GM23338 (cell line): ENCODE measurements around the gene MOB3B. TPM values are rescaled to one million over a fixed set of nuclear protein-coding genes. Genes with fewer than 3 reads are reported as not detected.

ENCODE experiments used
- ATAC-seq: fragments of 200-7000 bp; cut with Tn5 transposase; 3 replicates; pipeline ENCODE4 v1.9.1; 2020
- DNase-seq: peaks from one replicate; pipeline ENCODE4 v3.0.0-alpha.2; 2015; ENCODE audit warnings: low spot score
- H2AFZ ChIP-seq: fragments of 200-600 bp; sonication (generic); 2 replicates; pipeline ENCODE4 v1.8.0; 2016; ENCODE audit warnings: antibody characterized with exemption, mild to moderate bottlenecking, moderate library complexity
- H3F3A ChIP-seq: fragments of 200-600 bp; sonication (generic); replicated peaks from 2 replicates; pipeline ENCODE4 v1.8.0; 2017; ENCODE audit warnings: antibody characterized with exemption, mixed run types, low read depth
- H3K27ac ChIP-seq: fragments of 200-600 bp; sonication (generic); 2 replicates; pipeline ENCODE4 v1.6.1; 2016; ENCODE audit warnings: low read depth
- H3K27me3 ChIP-seq: fragments of 200-600 bp; sonication (generic); 2 replicates; pipeline ENCODE4 v1.8.0; 2016; ENCODE audit warnings: mild to moderate bottlenecking, mixed run types, moderate library complexity; ENCODE audit not compliant: insufficient read depth
- H3K36me3 ChIP-seq: fragments of 200-600 bp; sonication (generic); 2 replicates; pipeline ENCODE4 v1.8.0; 2016; ENCODE audit warnings: mild to moderate bottlenecking; ENCODE audit not compliant: insufficient read depth
- H3K4me1 ChIP-seq: fragments of 200-600 bp; sonication (generic); 2 replicates; pipeline ENCODE4 v1.8.0; 2016; ENCODE audit warnings: mild to moderate bottlenecking, moderate library complexity; ENCODE audit not compliant: insufficient read depth
- H3K4me2 ChIP-seq: fragments of 200-600 bp; sonication (generic); 2 replicates; pipeline ENCODE4 v1.7.1; 2017; ENCODE audit warnings: mixed run types
- H3K4me3 ChIP-seq: fragments of 200-600 bp; sonication (generic); 2 replicates; pipeline ENCODE4 v1.6.1; 2016; ENCODE audit warnings: mixed run types
- H3K79me2 ChIP-seq: fragments of 200-600 bp; sonication (generic); replicated peaks from 2 replicates; pipeline ENCODE4 v1.8.0; 2017; ENCODE audit warnings: mild to moderate bottlenecking; ENCODE audit not compliant: insufficient read depth
- H3K9me2 ChIP-seq: fragments of 200-600 bp; sonication (generic); 2 replicates; pipeline ENCODE4 v1.8.0; 2017; ENCODE audit not compliant: insufficient read depth
- H4K20me1 ChIP-seq: fragments of 200-600 bp; sonication (generic); replicated peaks from 2 replicates; pipeline ENCODE4 v1.8.0; 2017; ENCODE audit warnings: mild to moderate bottlenecking; ENCODE audit not compliant: insufficient read depth
- H3K27ac Mint-ChIP-seq: 2 replicates; pipeline ENCODE4 v1.8.0; 2020; ENCODE audit warnings: inconsistent platforms, mild to moderate bottlenecking, moderate library complexity, mixed read lengths
- H3K27me3 Mint-ChIP-seq: 3 replicates; pipeline ENCODE4 v1.8.0; 2022; ENCODE audit warnings: low read depth, mild to moderate bottlenecking, moderate library complexity, mixed read lengths, inconsistent platforms; ENCODE audit not compliant: insufficient read depth, poor library complexity
- H3K36me3 Mint-ChIP-seq: 3 replicates; pipeline ENCODE4 v1.8.0; 2021; ENCODE audit warnings: low read depth, mild to moderate bottlenecking, inconsistent platforms, moderate library complexity, mixed read lengths
- H3K4me1 Mint-ChIP-seq: 3 replicates; pipeline ENCODE4 v1.8.0; 2020; ENCODE audit warnings: mild to moderate bottlenecking, inconsistent platforms, mixed read lengths
- H3K4me3 Mint-ChIP-seq: 3 replicates; pipeline ENCODE4 v1.8.0; 2021; ENCODE audit warnings: moderate library complexity, mild to moderate bottlenecking, inconsistent platforms, mixed read lengths
- H3K9me3 Mint-ChIP-seq: 3 replicates; pipeline ENCODE4 v1.8.0; 2020; ENCODE audit warnings: moderate library complexity, mild to moderate bottlenecking, inconsistent platforms, mixed read lengths
- CREB1 ChIP-seq: fragments of 250-450 bp; sonication (Bioruptor Pico); IDR thresholded peaks from 2 replicates; pipeline ENCODE4 v1.5.0; 2020; ENCODE audit warnings: low read depth, mild to moderate bottlenecking, moderate library complexity
- ETS1 ChIP-seq: IDR thresholded peaks from 2 replicates; pipeline ENCODE4 v1.6.1; 2016; ENCODE audit warnings: antibody characterized with exemption
- EZH2phosphoT487 ChIP-seq: fragments of 200-600 bp; sonication (generic); IDR thresholded peaks from one replicate; pipeline ENCODE4 v1.8.1; 2018; ENCODE audit warnings: antibody characterized with exemption; ENCODE audit not compliant: unreplicated experiment
- JUNB ChIP-seq: IDR thresholded peaks from one replicate; pipeline ENCODE4 v1.6.1; 2016; ENCODE audit warnings: antibody characterized with exemption; ENCODE audit not compliant: unreplicated experiment
- NANOG ChIP-seq: IDR thresholded peaks from 2 replicates; pipeline ENCODE4 v1.6.1; 2016; ENCODE audit warnings: antibody characterized with exemption, borderline replicate concordance
- POLR2AphosphoS5 ChIP-seq: IDR thresholded peaks from 2 replicates; pipeline ENCODE4 v1.6.1; 2016; ENCODE audit warnings: antibody characterized with exemption, low read depth
- REST ChIP-seq: IDR thresholded peaks from one replicate; pipeline ENCODE4 v1.6.1; 2018; ENCODE audit warnings: antibody characterized with exemption; ENCODE audit not compliant: unreplicated experiment
- STAT1 ChIP-seq: IDR thresholded peaks from one replicate; pipeline ENCODE4 v1.6.1; 2016; ENCODE audit warnings: antibody characterized with exemption; ENCODE audit not compliant: unreplicated experiment
- ZNF114 ChIP-seq: fragments of 250-450 bp; sonication (Bioruptor Pico); IDR thresholded peaks from 2 replicates; pipeline ENCODE4 v1.5.0; 2020; ENCODE audit warnings: mild to moderate bottlenecking, moderate library complexity
- ZNF331 ChIP-seq: fragments of 250-450 bp; sonication (Bioruptor Pico); IDR thresholded peaks from 2 replicates; pipeline ENCODE4 v1.5.0; 2020; ENCODE audit warnings: low read depth, mild to moderate bottlenecking, moderate library complexity
- polyA plus RNA-seq: library from polyadenylated mRNA; unstranded; fragments of >200 nt; fragmentation: Nextera tagmentation; extraction: Ambion mirVana; gene quantifications from 2 replicates; pipeline ENCODE4 v1.2.1, GENCODE V29; 2016
- total RNA-seq: library from RNA; depleted of rRNA; stranded (reverse); fragments of >200 nt; shearing (Covaris generic); gene quantifications from 2 replicates; pipeline ENCODE4 v1.2.3, GENCODE V29; 2014
- TF ChIP-seq, protein P1 (sequence below): fragments of 250-450 bp; sonication (Bioruptor Pico); IDR thresholded peaks from 2 replicates; pipeline ENCODE4 v1.5.0; 2020; ENCODE audit warnings: mild to moderate bottlenecking, moderate library complexity

The MOB3B gene
- total and polyA plus RNA-seq, 2 experiments from 2014 or later = 7.6 to 12.1 TPM

DNA sequence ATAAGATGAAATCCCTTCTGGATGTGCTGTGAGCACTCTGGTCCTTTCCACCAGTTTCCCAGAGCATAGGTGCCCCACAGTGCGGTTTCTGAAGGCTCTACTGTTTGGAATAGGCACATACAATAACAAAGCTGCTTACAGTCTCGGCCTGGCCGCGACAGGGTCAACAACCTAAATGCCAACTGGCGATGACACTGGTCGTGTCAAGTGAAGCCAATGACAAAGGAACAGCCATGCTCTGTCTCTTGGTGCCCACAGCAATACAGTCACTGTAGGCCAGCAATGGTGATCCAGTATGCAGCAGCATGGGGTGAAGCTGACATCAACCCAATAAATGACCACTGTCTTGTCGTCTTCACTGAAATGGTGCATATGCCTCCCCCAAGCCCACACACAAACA, 184.8 kb downstream of the MOB3B start:
- no peaks in the 10 kb centered on the region for H3K79me2 ChIP-seq
- no peak overlapping the region for H3K4me3 ChIP-seq

GRCh38 chr9:27341545-27342294, 187.9 kb downstream of the MOB3B start:
- TF ChIP-seq JUNB = no peak
- no peak for TF ChIP-seq POLR2AphosphoS5
- TF ChIP-seq ETS1 = no peak
- no peak for TF ChIP-seq NANOG
- TF ChIP-seq EZH2phosphoT487 = no peak
- no peak for TF ChIP-seq STAT1
- TF ChIP-seq CREB1 = no peak
- TF ChIP-seq, protein P1, sequence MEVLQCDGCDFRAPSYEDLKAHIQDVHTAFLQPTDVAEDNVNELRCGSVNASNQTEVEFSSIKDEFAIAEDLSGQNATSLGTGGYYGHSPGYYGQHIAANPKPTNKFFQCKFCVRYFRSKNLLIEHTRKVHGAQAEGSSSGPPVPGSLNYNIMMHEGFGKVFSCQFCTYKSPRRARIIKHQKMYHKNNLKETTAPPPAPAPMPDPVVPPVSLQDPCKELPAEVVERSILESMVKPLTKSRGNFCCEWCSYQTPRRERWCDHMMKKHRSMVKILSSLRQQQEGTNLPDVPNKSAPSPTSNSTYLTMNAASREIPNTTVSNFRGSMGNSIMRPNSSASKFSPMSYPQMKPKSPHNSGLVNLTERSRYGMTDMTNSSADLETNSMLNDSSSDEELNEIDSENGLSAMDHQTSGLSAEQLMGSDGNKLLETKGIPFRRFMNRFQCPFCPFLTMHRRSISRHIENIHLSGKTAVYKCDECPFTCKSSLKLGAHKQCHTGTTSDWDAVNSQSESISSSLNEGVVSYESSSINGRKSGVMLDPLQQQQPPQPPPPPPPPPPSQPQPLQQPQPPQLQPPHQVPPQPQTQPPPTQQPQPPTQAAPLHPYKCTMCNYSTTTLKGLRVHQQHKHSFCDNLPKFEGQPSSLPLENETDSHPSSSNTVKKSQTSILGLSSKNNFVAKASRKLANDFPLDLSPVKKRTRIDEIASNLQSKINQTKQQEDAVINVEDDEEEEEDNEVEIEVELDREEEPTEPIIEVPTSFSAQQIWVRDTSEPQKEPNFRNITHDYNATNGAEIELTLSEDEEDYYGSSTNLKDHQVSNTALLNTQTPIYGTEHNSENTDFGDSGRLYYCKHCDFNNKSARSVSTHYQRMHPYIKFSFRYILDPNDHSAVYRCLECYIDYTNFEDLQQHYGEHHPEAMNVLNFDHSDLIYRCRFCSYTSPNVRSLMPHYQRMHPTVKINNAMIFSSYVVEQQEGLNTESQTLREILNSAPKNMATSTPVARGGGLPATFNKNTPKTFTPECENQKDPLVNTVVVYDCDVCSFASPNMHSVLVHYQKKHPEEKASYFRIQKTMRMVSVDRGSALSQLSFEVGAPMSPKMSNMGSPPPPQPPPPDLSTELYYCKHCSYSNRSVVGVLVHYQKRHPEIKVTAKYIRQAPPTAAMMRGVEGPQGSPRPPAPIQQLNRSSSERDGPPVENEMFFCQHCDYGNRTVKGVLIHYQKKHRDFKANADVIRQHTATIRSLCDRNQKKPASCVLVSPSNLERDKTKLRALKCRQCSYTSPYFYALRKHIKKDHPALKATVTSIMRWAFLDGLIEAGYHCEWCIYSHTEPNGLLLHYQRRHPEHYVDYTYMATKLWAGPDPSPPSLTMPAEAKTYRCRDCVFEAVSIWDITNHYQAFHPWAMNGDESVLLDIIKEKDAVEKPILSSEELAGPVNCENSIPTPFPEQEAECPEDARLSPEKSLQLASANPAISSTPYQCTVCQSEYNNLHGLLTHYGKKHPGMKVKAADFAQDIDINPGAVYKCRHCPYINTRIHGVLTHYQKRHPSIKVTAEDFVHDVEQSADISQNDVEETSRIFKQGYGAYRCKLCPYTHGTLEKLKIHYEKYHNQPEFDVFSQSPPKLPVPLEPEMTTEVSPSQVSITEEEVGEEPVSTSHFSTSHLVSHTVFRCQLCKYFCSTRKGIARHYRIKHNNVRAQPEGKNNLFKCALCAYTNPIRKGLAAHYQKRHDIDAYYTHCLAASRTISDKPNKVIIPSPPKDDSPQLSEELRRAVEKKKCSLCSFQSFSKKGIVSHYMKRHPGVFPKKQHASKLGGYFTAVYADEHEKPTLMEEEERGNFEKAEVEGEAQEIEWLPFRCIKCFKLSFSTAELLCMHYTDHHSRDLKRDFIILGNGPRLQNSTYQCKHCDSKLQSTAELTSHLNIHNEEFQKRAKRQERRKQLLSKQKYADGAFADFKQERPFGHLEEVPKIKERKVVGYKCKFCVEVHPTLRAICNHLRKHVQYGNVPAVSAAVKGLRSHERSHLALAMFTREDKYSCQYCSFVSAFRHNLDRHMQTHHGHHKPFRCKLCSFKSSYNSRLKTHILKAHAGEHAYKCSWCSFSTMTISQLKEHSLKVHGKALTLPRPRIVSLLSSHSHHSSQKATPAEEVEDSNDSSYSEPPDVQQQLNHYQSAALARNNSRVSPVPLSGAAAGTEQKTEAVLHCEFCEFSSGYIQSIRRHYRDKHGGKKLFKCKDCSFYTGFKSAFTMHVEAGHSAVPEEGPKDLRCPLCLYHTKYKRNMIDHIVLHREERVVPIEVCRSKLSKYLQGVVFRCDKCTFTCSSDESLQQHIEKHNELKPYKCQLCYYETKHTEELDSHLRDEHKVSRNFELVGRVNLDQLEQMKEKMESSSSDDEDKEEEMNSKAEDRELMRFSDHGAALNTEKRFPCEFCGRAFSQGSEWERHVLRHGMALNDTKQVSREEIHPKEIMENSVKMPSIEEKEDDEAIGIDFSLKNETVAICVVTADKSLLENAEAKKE (CRISPR knock-in tag) = no peak
- TF ChIP-seq ZNF114 = no peak
- TF ChIP-seq ZNF331 = no peak
- no peak for TF ChIP-seq REST
- no peaks in the 10 kb centered on the region for H4K20me1 ChIP-seq
- no peak overlapping the region for H2AFZ ChIP-seq
- H3K27ac Mint-ChIP-seq = no peak overlapping the region
- H3K4me3 Mint-ChIP-seq = no peak overlapping the region
- no peaks in the 10 kb centered on the region for H3F3A ChIP-seq
- H3K9me2 ChIP-seq = no peaks in the 10 kb centered on the region; the same call in 1 of the 2 replicates
- peaks cover 14% of the 10 kb centered on the region; the same call in 2 of the 3 replicates for H3K9me3 Mint-ChIP-seq
- H3K27me3 ChIP-seq = no peaks in the 10 kb centered on the region
- H3K27me3 Mint-ChIP-seq = no peaks in the 10 kb centered on the region
- no peak overlapping the region for H3K4me2 ChIP-seq
- DNase-seq (no peak), ATAC-seq (no peak)
- H3K36me3 Mint-ChIP-seq = peaks cover 35% of the 10 kb centered on the region
- no peak overlapping the region for H3K27ac ChIP-seq
- no peaks in the 10 kb centered on the region for H3K79me2 ChIP-seq
- H3K4me1 Mint-ChIP-seq = peaks cover 34% of the 10 kb centered on the region
- H3K36me3 ChIP-seq = no peaks in the 10 kb centered on the region
- 0 out of 2 replicates have a peak, but pooled peaks cover 3% of the 10 kb centered on the region for H3K4me1 ChIP-seq
- H3K4me3 ChIP-seq = no peak overlapping the region

More for the DNA sequence above, 184.8 kb downstream of the MOB3B start:
- ATAC-seq (no peak), DNase-seq (no peak)
- Histone ChIP-seq H3K4me2 (no peak overlapping the region), H3F3A (no peaks in the 10 kb centered on the region), H2AFZ (no peak overlapping the region), H3K9me2 (peaks cover 7% of the 10 kb centered on the region), H3K27me3 (no peaks in the 10 kb centered on the region), H4K20me1 (no peaks in the 10 kb centered on the region), H3K36me3 (no peaks in the 10 kb centered on the region), H3K27ac (no peak overlapping the region), H3K4me1 (peaks cover 15% of the 10 kb centered on the region)
- Mint-ChIP-seq H3K36me3 (peaks cover 37% of the 10 kb centered on the region), H3K9me3 (peaks cover 14% of the 10 kb centered on the region; the same call in 2 of the 3 replicates), H3K4me3 (no peak overlapping the region), H3K4me1 (peaks cover 35% of the 10 kb centered on the region), H3K27me3 (peaks cover 1% of the 10 kb centered on the region), H3K27ac (no peak overlapping the region)
- TF ChIP-seq EZH2phosphoT487 = no peak
